Measurements from ENCODE around the gene SLC8A3.

DNA sequence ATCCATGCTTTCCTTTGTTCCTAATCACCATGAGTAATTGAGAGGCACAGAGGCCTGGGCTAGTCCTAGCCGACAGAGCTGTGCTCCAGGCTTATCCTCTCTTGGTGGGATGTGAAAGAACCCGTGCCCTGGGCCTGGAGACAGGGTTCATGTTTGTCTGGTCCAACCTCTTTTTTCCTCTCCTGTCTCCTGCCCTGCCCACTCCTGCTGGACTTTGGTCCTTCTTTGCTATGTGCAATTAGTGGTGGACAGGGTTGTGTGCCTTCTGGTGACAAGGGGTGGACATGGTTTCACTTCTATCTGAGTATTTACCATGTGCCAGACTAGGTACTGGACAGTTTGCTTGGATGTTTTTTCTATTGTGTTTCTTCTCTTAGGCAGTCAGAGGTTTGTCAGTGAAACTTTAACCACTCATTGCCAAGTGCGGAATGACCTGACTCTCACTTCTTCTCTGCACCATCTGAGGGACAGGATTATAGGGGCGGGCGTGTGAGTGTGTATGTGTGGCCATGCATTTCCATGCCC is 183.4 kb downstream of the SLC8A3 start:
- TF ChIP-seq, protein P1, sequence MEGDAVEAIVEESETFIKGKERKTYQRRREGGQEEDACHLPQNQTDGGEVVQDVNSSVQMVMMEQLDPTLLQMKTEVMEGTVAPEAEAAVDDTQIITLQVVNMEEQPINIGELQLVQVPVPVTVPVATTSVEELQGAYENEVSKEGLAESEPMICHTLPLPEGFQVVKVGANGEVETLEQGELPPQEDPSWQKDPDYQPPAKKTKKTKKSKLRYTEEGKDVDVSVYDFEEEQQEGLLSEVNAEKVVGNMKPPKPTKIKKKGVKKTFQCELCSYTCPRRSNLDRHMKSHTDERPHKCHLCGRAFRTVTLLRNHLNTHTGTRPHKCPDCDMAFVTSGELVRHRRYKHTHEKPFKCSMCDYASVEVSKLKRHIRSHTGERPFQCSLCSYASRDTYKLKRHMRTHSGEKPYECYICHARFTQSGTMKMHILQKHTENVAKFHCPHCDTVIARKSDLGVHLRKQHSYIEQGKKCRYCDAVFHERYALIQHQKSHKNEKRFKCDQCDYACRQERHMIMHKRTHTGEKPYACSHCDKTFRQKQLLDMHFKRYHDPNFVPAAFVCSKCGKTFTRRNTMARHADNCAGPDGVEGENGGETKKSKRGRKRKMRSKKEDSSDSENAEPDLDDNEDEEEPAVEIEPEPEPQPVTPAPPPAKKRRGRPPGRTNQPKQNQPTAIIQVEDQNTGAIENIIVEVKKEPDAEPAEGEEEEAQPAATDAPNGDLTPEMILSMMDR (IDR thresholded peaks at IDR 0.05) = no peak
- TF ChIP-seq EZH2phosphoT487 (IDR thresholded peaks at IDR 0.05) = no peak

Measured in neural progenitor cell (in vitro differentiated cells).